Measurements from ENCODE around the gene IFIT1B. TPM values are rescaled to one million over a fixed set of nuclear protein-coding genes. Genes with fewer than 3 reads are reported as not detected.

The IFIT1B gene
- total RNA-seq, 1 experiment from 2014 or later = not detected

DNA sequence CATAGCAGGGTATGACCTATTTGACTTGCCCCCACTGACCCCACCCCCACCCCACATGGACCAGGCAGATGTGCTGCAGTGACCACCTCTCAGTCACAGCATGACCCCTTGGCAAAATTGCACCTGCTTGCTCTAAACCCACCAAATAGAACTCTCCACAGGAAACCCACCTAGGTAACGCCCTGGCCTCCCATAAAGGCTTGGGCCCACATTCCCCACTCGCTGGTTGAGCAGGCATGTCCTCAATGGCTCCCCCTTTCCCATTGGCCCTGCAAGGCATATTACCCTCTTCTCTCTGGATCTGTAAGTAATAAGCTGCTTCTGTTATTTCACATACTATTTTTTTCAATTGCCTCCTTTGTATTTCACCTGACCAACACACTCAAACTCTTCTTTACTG lies 17.3 kb downstream of the IFIT1B start:
- POLR2A ChIA-PET = no interaction called here
- TF ChIP-seq RAD21 (IDR thresholded peaks at IDR 0.05; ENCODE audit: low read depth) (no peak), SRF (IDR thresholded peaks at IDR 0.05; ENCODE audit: low read depth) (no peak), JUND (IDR thresholded peaks at IDR 0.05) (no peak), EZH2 (IDR thresholded peaks at IDR 0.05) (no peak), SIN3A (IDR thresholded peaks at IDR 0.05; ENCODE audit: low read depth) (no peak), SP1 (IDR thresholded peaks at IDR 0.05; ENCODE audit: low read depth) (no peak), TCF7L2 (IDR thresholded peaks at IDR 0.05; ENCODE audit: borderline replicate concordance, extremely low read depth, insufficient read depth, insufficient read length) (no peak), ZFX (IDR thresholded peaks at IDR 0.05) (no peak), YY1 (IDR thresholded peaks at IDR 0.05; ENCODE audit: extremely low read depth, insufficient replicate concordance, low read depth, low read length) (no peak), EZH2phosphoT487 (IDR thresholded peaks at IDR 0.05; ENCODE audit: borderline replicate concordance) (no peak), CBX3 (IDR thresholded peaks at IDR 0.05; ENCODE audit: low read depth) (no peak), ZNF274 (IDR thresholded peaks at IDR 0.05; ENCODE audit: low read depth, low read length) (no peak)
- TF ChIP-seq, protein P1, sequence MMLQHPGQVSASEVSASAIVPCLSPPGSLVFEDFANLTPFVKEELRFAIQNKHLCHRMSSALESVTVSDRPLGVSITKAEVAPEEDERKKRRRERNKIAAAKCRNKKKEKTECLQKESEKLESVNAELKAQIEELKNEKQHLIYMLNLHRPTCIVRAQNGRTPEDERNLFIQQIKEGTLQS (IDR thresholded peaks at IDR 0.05) = no peak
- TF ChIP-seq, protein P2, sequence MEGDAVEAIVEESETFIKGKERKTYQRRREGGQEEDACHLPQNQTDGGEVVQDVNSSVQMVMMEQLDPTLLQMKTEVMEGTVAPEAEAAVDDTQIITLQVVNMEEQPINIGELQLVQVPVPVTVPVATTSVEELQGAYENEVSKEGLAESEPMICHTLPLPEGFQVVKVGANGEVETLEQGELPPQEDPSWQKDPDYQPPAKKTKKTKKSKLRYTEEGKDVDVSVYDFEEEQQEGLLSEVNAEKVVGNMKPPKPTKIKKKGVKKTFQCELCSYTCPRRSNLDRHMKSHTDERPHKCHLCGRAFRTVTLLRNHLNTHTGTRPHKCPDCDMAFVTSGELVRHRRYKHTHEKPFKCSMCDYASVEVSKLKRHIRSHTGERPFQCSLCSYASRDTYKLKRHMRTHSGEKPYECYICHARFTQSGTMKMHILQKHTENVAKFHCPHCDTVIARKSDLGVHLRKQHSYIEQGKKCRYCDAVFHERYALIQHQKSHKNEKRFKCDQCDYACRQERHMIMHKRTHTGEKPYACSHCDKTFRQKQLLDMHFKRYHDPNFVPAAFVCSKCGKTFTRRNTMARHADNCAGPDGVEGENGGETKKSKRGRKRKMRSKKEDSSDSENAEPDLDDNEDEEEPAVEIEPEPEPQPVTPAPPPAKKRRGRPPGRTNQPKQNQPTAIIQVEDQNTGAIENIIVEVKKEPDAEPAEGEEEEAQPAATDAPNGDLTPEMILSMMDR (IDR thresholded peaks at IDR 0.05 in 2 of 3, conservative IDR thresholded peaks at IDR 0.05 in 1 of 3; ENCODE audit: borderline replicate concordance in 1 of 3, insufficient read depth in 1 of 3, low read depth in 2 of 3, low read length in 2 of 3) = no peak
- no peak overlapping the region for H3K27ac ChIP-seq (ENCODE audit: low read depth, low read length)
- H3K79me2 ChIP-seq (ENCODE audit: insufficient read depth, low read length) = no peaks in the 10 kb centered on the region
- RAD21 ChIA-PET (ENCODE audit: low non-redundant PET in 1 of 2, low total read pairs in 2 of 2, uncharacterized antibody in 2 of 2, unreplicated experiment in 2 of 2) = no interaction called here
- H3K9ac ChIP-seq (ENCODE audit: low read length) = no peak overlapping the region
- H3K4me3 ChIP-seq (replicated peaks in 1 of 2; ENCODE audit: low read depth in 1 of 2, low read length in 2 of 2) = no peak overlapping the region
- no peaks in the 10 kb centered on the region for H3K36me3 ChIP-seq (ENCODE audit: control insufficient read depth in 1 of 2, insufficient read depth in 2 of 2, low read length in 2 of 2)
- no peaks in the 10 kb centered on the region for H3K9me2 ChIP-seq (ENCODE audit: insufficient read depth)
- no peak overlapping the region for H3K4me2 ChIP-seq (ENCODE audit: low read length)
- ATAC-seq (no peak), DNase-seq (ENCODE audit: low read depth, low spot score) (no peak)
- H3K9me3 ChIP-seq (ENCODE audit: control insufficient read depth in 1 of 2, insufficient read depth in 1 of 2, low read depth in 1 of 2, low read length in 2 of 2) = no peaks in the 10 kb centered on the region
- H2AFZ ChIP-seq (ENCODE audit: low read depth, low read length, poor library complexity, severe bottlenecking) = no peak overlapping the region
- no peaks in the 10 kb centered on the region for H4K20me1 ChIP-seq (ENCODE audit: insufficient read depth)
- intact Hi-C loops (cut with micrococcal nuclease) = no loop called here
- H3K27me3 ChIP-seq (ENCODE audit: insufficient read depth, low read length) = no peaks in the 10 kb centered on the region
- H3K4me1 ChIP-seq (ENCODE audit: control insufficient read depth in 1 of 2, insufficient read depth in 2 of 2, low read length in 2 of 2) = peaks cover 2 to 11% of the 10 kb centered on the region in 2 experiments; a peak in 3 of 4 replicates
- CTCF ChIA-PET = no interaction called here
- BruUV-seq (replicated peaks) = no TSS peak

All from HCT116 (cell line).